H9 (cell line): Measurements from ENCODE around the gene LYPLA2. TPM values are rescaled to one million over a fixed set of nuclear protein-coding genes. Genes with fewer than 3 reads are reported as not detected.
"Not testable (repeated sequence)": the region's sequence is repeated elsewhere in the genome, so short reads cannot be mapped to it uniquely, and the experiment has no call there.

Source experiments
- DNase-seq: peaks from one replicate; pipeline ENCODE4 v3.0.0-alpha.2; 2017
- H2AFZ ChIP-seq: one replicate; pipeline ENCODE4 v1.6.1; 2013; ENCODE audit warnings: mild to moderate bottlenecking, low read length, control low read depth, moderate library complexity
- H2AK5ac ChIP-seq: 2 replicates; pipeline ENCODE4 v1.6.1; 2013; ENCODE audit warnings: low read length, control low read depth, mixed read lengths; ENCODE audit not compliant: insufficient read length
- H2BK120ac ChIP-seq: one replicate; pipeline ENCODE4 v1.6.1; 2013; ENCODE audit warnings: low read depth, mild to moderate bottlenecking, low read length, control low read depth, inconsistent platforms; ENCODE audit not compliant: poor library complexity, severe bottlenecking
- H2BK12ac ChIP-seq: 2 replicates; pipeline ENCODE4 v1.6.1; 2013; ENCODE audit warnings: low read length, control low read depth, mixed read lengths, low read depth; ENCODE audit not compliant: insufficient read length
- H2BK15ac ChIP-seq: 2 replicates; pipeline ENCODE4 v1.6.1; 2013; ENCODE audit warnings: low read depth, low read length, control low read depth
- H2BK20ac ChIP-seq: one replicate; pipeline ENCODE4 v1.6.1; 2013; ENCODE audit warnings: low read depth, mild to moderate bottlenecking, low read length, control low read depth, inconsistent platforms; ENCODE audit not compliant: poor library complexity, severe bottlenecking
- H2BK5ac ChIP-seq: 2 replicates; pipeline ENCODE4 v1.6.1; 2013; ENCODE audit warnings: low read length, control low read depth, mixed read lengths; ENCODE audit not compliant: insufficient read length
- H3K14ac ChIP-seq: 2 replicates; pipeline ENCODE4 v1.6.1; 2013; ENCODE audit warnings: low read length, control low read depth; ENCODE audit not compliant: insufficient read depth
- H3K18ac ChIP-seq: 2 replicates; pipeline ENCODE4 v1.6.1; 2013; ENCODE audit warnings: low read depth, mild to moderate bottlenecking, mixed read lengths, low read length, control low read depth; ENCODE audit not compliant: insufficient read length
- H3K23ac ChIP-seq: 2 replicates; pipeline ENCODE4 v1.6.1; 2013; ENCODE audit warnings: low read length, control low read depth, mixed read lengths, low read depth; ENCODE audit not compliant: insufficient read length
- H3K23me2 ChIP-seq: 2 replicates; pipeline ENCODE4 v1.6.1; 2013; ENCODE audit warnings: low read depth, mild to moderate bottlenecking, mixed read lengths, low read length, control low read depth; ENCODE audit not compliant: insufficient read length, poor library complexity, severe bottlenecking
- H3K27ac ChIP-seq: 2 replicates; pipeline ENCODE4 v1.5.1; 2013; ENCODE audit warnings: low read length, control low read depth, mixed read lengths, low read depth; ENCODE audit not compliant: insufficient read length
- H3K27me3 ChIP-seq: 2 replicates; pipeline ENCODE4 v1.6.1; 2013; ENCODE audit warnings: low read length, control low read depth, inconsistent platforms; ENCODE audit not compliant: insufficient read depth
- H3K4ac ChIP-seq: 2 replicates; pipeline ENCODE4 v1.6.1; 2013; ENCODE audit warnings: low read depth, mild to moderate bottlenecking, control low read depth, inconsistent platforms, low read length, moderate library complexity
- H3K4me1 ChIP-seq: 2 replicates; pipeline ENCODE4 v1.6.1; 2013; ENCODE audit warnings: low read length, control low read depth, inconsistent platforms; ENCODE audit not compliant: insufficient read depth
- H3K4me2 ChIP-seq: 2 replicates; pipeline ENCODE4 v1.6.1; 2013; ENCODE audit warnings: low read length, control low read depth, mixed read lengths; ENCODE audit not compliant: insufficient read length, insufficient read depth
- H3K56ac ChIP-seq: 2 replicates; pipeline ENCODE4 v1.6.1; 2013; ENCODE audit warnings: low read depth, mild to moderate bottlenecking, mixed read lengths, low read length, control low read depth; ENCODE audit not compliant: insufficient read length
- H3K79me1 ChIP-seq: 2 replicates; pipeline ENCODE4 v1.6.1; 2013; ENCODE audit warnings: low read depth, mild to moderate bottlenecking, moderate library complexity, low read length, control low read depth, inconsistent platforms; ENCODE audit not compliant: insufficient read depth, poor library complexity, severe bottlenecking
- H3K79me2 ChIP-seq: 2 replicates; pipeline ENCODE4 v1.6.1; 2013; ENCODE audit warnings: low read length, control low read depth, inconsistent platforms; ENCODE audit not compliant: insufficient read depth
- H3K9ac ChIP-seq: 2 replicates; pipeline ENCODE4 v1.6.1; 2013; ENCODE audit warnings: low read length, control low read depth, mixed read lengths; ENCODE audit not compliant: insufficient read length; ENCODE audit errors: extremely low read depth
- H3K9me3 ChIP-seq: one replicate; pipeline ENCODE4 v1.6.1; 2013; ENCODE audit warnings: low read depth, low read length, inconsistent platforms; ENCODE audit not compliant: control insufficient read depth
- H3T11ph ChIP-seq: one replicate; pipeline ENCODE4 v1.6.1; 2013; ENCODE audit warnings: mild to moderate bottlenecking, low read length, control low read depth, inconsistent platforms
- H4K20me1 ChIP-seq: one replicate; pipeline ENCODE4 v1.6.1; 2013; ENCODE audit not compliant: control insufficient read depth, insufficient read length, insufficient read depth
- H4K5ac ChIP-seq: 2 replicates; pipeline ENCODE4 v1.6.1; 2013; ENCODE audit warnings: low read depth, mild to moderate bottlenecking, mixed read lengths, low read length, control low read depth; ENCODE audit not compliant: insufficient read length
- H4K8ac ChIP-seq: replicated peaks from 2 replicates; pipeline ENCODE4 v1.6.1; 2013; ENCODE audit warnings: low read length, control low read depth, mixed read lengths, low read depth; ENCODE audit not compliant: insufficient read length
- H4K91ac ChIP-seq: 2 replicates; pipeline ENCODE4 v1.6.1; 2013; ENCODE audit warnings: low read depth, mild to moderate bottlenecking, moderate library complexity, mixed read lengths, low read length, control low read depth; ENCODE audit not compliant: insufficient read length
- H3K27ac Mint-ChIP-seq, 3 experiments: 2 replicates in 2 of 3; 3 replicates in 1 of 3; pipeline ENCODE4 v1.8.0; 2020 to 2021; ENCODE audit warnings: mixed read lengths in 3 of 3, mild to moderate bottlenecking in 1 of 3, moderate library complexity in 1 of 3
- H3K27me3 Mint-ChIP-seq: 2 replicates; pipeline ENCODE4 v1.8.0; 2021; ENCODE audit warnings: low read depth, mild to moderate bottlenecking, moderate library complexity, mixed read lengths
- H3K36me3 Mint-ChIP-seq, 3 experiments: 2 replicates in 2 of 3; 3 replicates in 1 of 3; pipeline ENCODE4 v1.8.0; 2020 to 2021; ENCODE audit warnings: low read depth in 3 of 3, mixed read lengths in 3 of 3; ENCODE audit not compliant: insufficient read depth in 1 of 3
- H3K4me1 Mint-ChIP-seq, 2 experiments: 2 replicates each; pipeline ENCODE4 v1.8.0; 2020; ENCODE audit warnings: mixed read lengths in 2 of 2
- H3K4me3 Mint-ChIP-seq, 2 experiments: 2 replicates in 1 of 2; 3 replicates in 1 of 2; pipeline ENCODE4 v1.8.0; 2020 to 2021; ENCODE audit warnings: mild to moderate bottlenecking in 2 of 2, mixed read lengths in 2 of 2, moderate library complexity in 1 of 2
- H3K9me3 Mint-ChIP-seq, 2 experiments: 2 replicates in 1 of 2; 3 replicates in 1 of 2; pipeline ENCODE4 v1.8.0; 2020; ENCODE audit warnings: mild to moderate bottlenecking in 2 of 2, mixed read lengths in 2 of 2, moderate library complexity in 1 of 2
- WGBS: extraction: QIAGEN DNeasy Blood & Tissue Kit; methylation state at CpG from one replicate; pipeline ENCODE4 v1.1.7; 2013; ENCODE audit warnings: missing lambda C conversion rate, low lambda C conversion rate, mixed read lengths; ENCODE audit not compliant: insufficient read length; ENCODE audit errors: extremely low coverage; 5-methylcytosine and 5-hydroxymethylcytosine counted together
- total RNA-seq: library from RNA; stranded (reverse); gene quantifications from 2 replicates; pipeline ENCODE4 v1.2.1, GENCODE V29; 2021
- TF ChIP-seq, protein P1 (sequence below): fragments of 200-600 bp; sonication (generic); conservative IDR thresholded peaks from 3 replicates; pipeline ENCODE4 v1.8.0; 2021; ENCODE audit warnings: antibody characterized with exemption, mild to moderate bottlenecking

LYPLA2 gene
- total RNA-seq, 1 experiment from 2014 or later = 118 TPM

DNA sequence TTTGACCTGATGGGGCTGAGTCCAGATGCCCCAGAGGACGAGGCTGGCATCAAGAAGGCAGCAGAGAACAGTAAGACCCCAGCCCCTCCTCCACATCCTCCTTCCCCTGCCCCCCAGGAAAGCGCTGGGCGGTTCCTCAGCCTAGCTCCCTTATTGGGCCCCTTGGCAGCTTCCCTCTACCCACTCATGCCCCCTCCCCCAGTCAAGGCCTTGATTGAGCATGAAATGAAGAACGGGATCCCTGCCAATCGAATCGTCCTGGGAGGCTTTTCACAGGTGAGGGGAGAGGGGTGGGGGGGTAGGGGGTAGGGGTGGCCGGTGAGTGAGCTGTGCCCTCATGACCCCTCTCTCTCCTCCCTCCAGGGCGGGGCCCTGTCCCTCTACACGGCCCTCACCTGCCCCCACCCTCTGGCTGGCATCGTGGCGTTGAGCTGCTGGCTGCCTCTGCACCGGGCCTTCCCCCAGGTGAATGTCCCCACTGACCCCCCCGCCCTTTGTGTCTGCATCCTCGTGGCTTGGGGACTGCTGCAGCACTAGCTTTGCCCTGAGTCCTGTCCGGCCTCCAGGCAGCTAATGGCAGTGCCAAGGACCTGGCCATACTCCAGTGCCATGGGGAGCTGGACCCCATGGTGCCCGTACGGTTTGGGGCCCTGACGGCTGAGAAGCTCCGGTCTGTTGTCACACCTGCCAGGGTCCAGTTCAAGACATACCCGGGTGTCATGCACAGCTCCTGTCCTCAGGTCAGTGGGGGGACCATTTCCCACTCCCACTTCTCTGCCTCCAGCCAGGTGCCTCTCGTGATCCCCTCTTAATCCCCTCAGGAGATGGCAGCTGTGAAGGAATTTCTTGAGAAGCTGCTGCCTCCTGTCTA lies 3.2 kb downstream of the LYPLA2 start:
- Histone ChIP-seq H3K27ac (no peak overlapping the region), H3K23me2 (peaks cover 16% of the 10 kb centered on the region), H3K79me2 (peaks cover 6% of the 10 kb centered on the region; the same call in 1 of the 2 replicates), H3K79me1 (peaks cover 8% of the 10 kb centered on the region), H4K5ac (no peak overlapping the region), H3K9ac (no peak overlapping the region), H2AFZ (no peak overlapping the region), H2BK15ac (no peak overlapping the region), H3K4me2 (no peak overlapping the region), H3K4ac (no peak overlapping the region), H3K14ac (no peak overlapping the region), H2BK120ac (no peak overlapping the region), H2BK5ac (no peak overlapping the region), H3T11ph (no peak overlapping the region), H3K27me3 (no peaks in the 10 kb centered on the region), H3K9me3 (no peaks in the 10 kb centered on the region), H3K56ac (no peak overlapping the region), H3K18ac (no peak overlapping the region), H4K8ac (no peak overlapping the region), H3K4me1 (no peaks in the 10 kb centered on the region), H2BK20ac (no peak overlapping the region), H4K91ac (no peak overlapping the region), H4K20me1 (no peaks in the 10 kb centered on the region), H2BK12ac (no peak overlapping the region), H3K23ac (no peak overlapping the region), H2AK5ac (no peak overlapping the region)
- no CpG with 5 or more reads among the region's 21 CpGs for WGBS
- TF ChIP-seq, protein P1, sequence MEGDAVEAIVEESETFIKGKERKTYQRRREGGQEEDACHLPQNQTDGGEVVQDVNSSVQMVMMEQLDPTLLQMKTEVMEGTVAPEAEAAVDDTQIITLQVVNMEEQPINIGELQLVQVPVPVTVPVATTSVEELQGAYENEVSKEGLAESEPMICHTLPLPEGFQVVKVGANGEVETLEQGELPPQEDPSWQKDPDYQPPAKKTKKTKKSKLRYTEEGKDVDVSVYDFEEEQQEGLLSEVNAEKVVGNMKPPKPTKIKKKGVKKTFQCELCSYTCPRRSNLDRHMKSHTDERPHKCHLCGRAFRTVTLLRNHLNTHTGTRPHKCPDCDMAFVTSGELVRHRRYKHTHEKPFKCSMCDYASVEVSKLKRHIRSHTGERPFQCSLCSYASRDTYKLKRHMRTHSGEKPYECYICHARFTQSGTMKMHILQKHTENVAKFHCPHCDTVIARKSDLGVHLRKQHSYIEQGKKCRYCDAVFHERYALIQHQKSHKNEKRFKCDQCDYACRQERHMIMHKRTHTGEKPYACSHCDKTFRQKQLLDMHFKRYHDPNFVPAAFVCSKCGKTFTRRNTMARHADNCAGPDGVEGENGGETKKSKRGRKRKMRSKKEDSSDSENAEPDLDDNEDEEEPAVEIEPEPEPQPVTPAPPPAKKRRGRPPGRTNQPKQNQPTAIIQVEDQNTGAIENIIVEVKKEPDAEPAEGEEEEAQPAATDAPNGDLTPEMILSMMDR = no peak
- Mint-ChIP-seq H3K4me1 (peaks cover 13 to 20% of the 10 kb centered on the region in 2 experiments), H3K36me3 (peaks cover 7 to 50% (median 28%) of the 10 kb centered on the region in 3 experiments), H3K27ac (no peak overlapping the region), H3K9me3 (no peaks in the 10 kb centered on the region), H3K27me3 (no peaks in the 10 kb centered on the region), H3K4me3 (no peak overlapping the region)
- DNase-seq = no peak

DNA sequence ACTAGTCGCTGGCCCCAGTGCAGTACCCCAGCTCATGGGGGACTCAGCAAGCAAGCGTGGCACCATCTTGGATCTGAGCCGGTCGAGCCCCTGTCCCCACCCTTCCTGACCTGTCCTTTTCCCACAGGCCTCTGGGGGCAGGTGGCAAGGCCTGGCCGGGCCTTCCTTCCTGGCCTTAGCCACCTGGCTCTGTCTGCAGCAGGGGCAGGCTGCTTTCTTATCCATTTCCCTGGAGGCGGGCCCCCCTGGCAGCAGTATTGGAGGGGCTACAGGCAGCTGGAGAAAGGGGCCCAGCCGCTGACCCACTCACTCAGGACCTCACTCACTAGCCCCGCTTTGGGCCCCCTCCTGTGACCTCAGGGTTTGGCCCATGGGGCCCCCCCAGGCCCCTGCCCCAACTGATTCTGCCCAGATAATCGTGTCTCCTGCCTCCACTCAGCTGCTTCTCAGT lies 3.8 kb downstream of the LYPLA2 start:
- H4K20me1 ChIP-seq, H4K5ac ChIP-seq, H3K14ac ChIP-seq, H2BK20ac ChIP-seq, H3K4me1 ChIP-seq, H3K9me3 Mint-ChIP-seq, H3K4ac ChIP-seq, H2BK5ac ChIP-seq, H3T11ph ChIP-seq, H3K27me3 Mint-ChIP-seq, H2AK5ac ChIP-seq, H3K9ac ChIP-seq, H2BK120ac ChIP-seq, H2AFZ ChIP-seq, H3K23ac ChIP-seq, H2BK12ac ChIP-seq, DNase-seq, H3K4me2 ChIP-seq, H2BK15ac ChIP-seq, H4K8ac ChIP-seq, H3K79me1 ChIP-seq, H3K79me2 ChIP-seq, H3K27ac ChIP-seq, H4K91ac ChIP-seq, H3K27me3 ChIP-seq, H3K27ac Mint-ChIP-seq, H3K18ac ChIP-seq, H3K56ac ChIP-seq, H3K4me3 Mint-ChIP-seq, H3K9me3 ChIP-seq: not testable (repeated sequence)
- H3K4me1 Mint-ChIP-seq = peaks cover 15 to 24% of the 10 kb centered on the region in 2 experiments
- peaks cover 18% of the 10 kb centered on the region for H3K23me2 ChIP-seq
- H3K36me3 Mint-ChIP-seq = peaks cover 7 to 50% (median 28%) of the 10 kb centered on the region in 3 experiments
- WGBS = no CpG with 5 or more reads among the region's 9 CpGs
